ENCODE results near the gene PELI2. TPM values are rescaled to one million over a fixed set of nuclear protein-coding genes. Genes with fewer than 3 reads are reported as not detected.

Gene PELI2
- total and polyA plus RNA-seq, 2 of the 4 experiments (the other 2 are of a cell fraction), result 6.0 to 36.7 TPM

GRCh38 chr14:56088941-56089340 is 29.3 kb upstream of the PELI2 start:
- Histone ChIP-seq H3K9me3 (ENCODE audit: control insufficient read depth, insufficient read depth, low read length) (0 out of 2 replicates have a peak, but pooled peaks cover 1% of the 10 kb centered on the region), H3K27me3 (ENCODE audit: control insufficient read depth, insufficient read depth, low read length) (peaks cover 28% of the 10 kb centered on the region), H3K18ac (ENCODE audit: low read depth, low read length) (no peak overlapping the region), H3K9ac (ENCODE audit: low read depth, low read length) (no peak overlapping the region), H2BK15ac (ENCODE audit: low read depth, low read length) (no peak overlapping the region), H3K4ac (ENCODE audit: low read depth, low read length) (no peak overlapping the region), H3K14ac (replicated peaks; ENCODE audit: low read depth, low read length) (no peak overlapping the region), H3K79me1 (ENCODE audit: low read depth in 1 of 2, low read length in 2 of 2) (no peaks in the 10 kb centered on the region), H2AFZ (replicated peaks; ENCODE audit: low read length, poor library complexity) (no peak overlapping the region), H3K4me2 (ENCODE audit: low read depth, low read length) (no peak overlapping the region), H4K8ac (ENCODE audit: low read depth in 2 of 2, low read length in 2 of 2) (no peak overlapping the region), H3K9me1 (ENCODE audit: insufficient read depth, low read length) (no peaks in the 10 kb centered on the region), H3K23ac (ENCODE audit: low read depth, low read length) (no peak overlapping the region), H3K56ac (ENCODE audit: extremely low read depth, insufficient read depth, low read length) (no peak overlapping the region), H2BK20ac (ENCODE audit: low read depth, low read length) (no peak overlapping the region), H4K20me1 (ENCODE audit: insufficient read depth, low read length) (no peaks in the 10 kb centered on the region), H3K4me3 (ENCODE audit: insufficient read depth, low read depth, low read length) (no peak overlapping the region), H3K4me1 (ENCODE audit: control insufficient read depth, insufficient read depth, low read length) (peaks cover 2% of the 10 kb centered on the region; the same call in 1 of the 2 replicates), H3K36me3 (ENCODE audit: control insufficient read depth, insufficient read depth, low read length) (no peaks in the 10 kb centered on the region), H4K5ac (ENCODE audit: low read depth, low read length) (no peak overlapping the region), H2BK120ac (ENCODE audit: low read depth, low read length) (no peak overlapping the region), H2AK5ac (ENCODE audit: low read depth, low read length) (no peak overlapping the region), H3K27ac (ENCODE audit: insufficient read depth, low read length) (no peak overlapping the region), H2AK9ac (replicated peaks; ENCODE audit: low read depth, low read length, poor library complexity) (no peak overlapping the region), H4K91ac (ENCODE audit: insufficient read depth, low read depth, low read length) (no peak overlapping the region), H2BK5ac (ENCODE audit: low read depth, low read length, poor library complexity, severe bottlenecking) (no peak overlapping the region)
- DNase-seq (no peak), ATAC-seq (ENCODE audit: low read depth) (no peak; the same call in 1 of the 2 replicates)
- CTCF ChIA-PET, result no interaction called here
- no TSS peak for BruUV-seq (replicated peaks)
- TF ChIP-seq RFX5 (IDR thresholded peaks at IDR 0.05; ENCODE audit: low read depth, low read length), result no peak
- no peak for TF ChIP-seq CEBPB (IDR thresholded peaks at IDR 0.05; ENCODE audit: low read depth, low read length)
- no peak for TF ChIP-seq MAFK (IDR thresholded peaks at IDR 0.05; ENCODE audit: low read depth, low read length)
- in situ Hi-C loops (cut with MboI; ENCODE audit: low sequenced_read_pairs), result no loop called here
- POLR2A ChIA-PET (ENCODE audit: unreplicated experiment), result no interaction called here
- WGBS, 2 experiments (ENCODE audit: extremely low coverage in 2 of 2, insufficient read length in 1 of 2), result 0% methylated on average over 1 of the region's 3 CpGs; no CpG with 5 or more reads in 1 of the 2 experiments
- intact Hi-C loops (cut with micrococcal nuclease), result no loop called here
- dilution Hi-C loops (cut with HindIII; ENCODE audit: low sequenced_read_pairs, unreplicated experiment), result no loop called here
